Ishikawa (cell line): Measurements from ENCODE around the gene TBC1D32.

Experiments used
- CEBPB ChIP-seq: IDR thresholded peaks from 2 replicates; pipeline ENCODE4 v1.6.1; 2012
- CREB1 ChIP-seq: IDR thresholded peaks from 2 replicates; pipeline ENCODE4 v1.6.1; 2012; ENCODE audit warnings: low read depth
- EGR1 ChIP-seq: IDR thresholded peaks from 2 replicates; pipeline ENCODE4 v1.6.1; 2012
- EP300 ChIP-seq: IDR thresholded peaks from 2 replicates; pipeline ENCODE4 v1.6.1; 2012; ENCODE audit warnings: borderline replicate concordance
- FOXM1 ChIP-seq: IDR thresholded peaks from 2 replicates; pipeline ENCODE4 v1.6.1; 2012; ENCODE audit warnings: low read depth, borderline replicate concordance
- NFIC ChIP-seq: IDR thresholded peaks from 2 replicates; pipeline ENCODE4 v1.6.1; 2012
- RAD21 ChIP-seq: IDR thresholded peaks from 2 replicates; pipeline ENCODE4 v1.6.1; 2012; ENCODE audit warnings: low read depth
- TAF1 ChIP-seq: IDR thresholded peaks from 2 replicates; pipeline ENCODE4 v1.6.1; 2012; ENCODE audit warnings: low read depth, mild to moderate bottlenecking
- TCF12 ChIP-seq: IDR thresholded peaks from 2 replicates; pipeline ENCODE4 v1.6.1; 2012; ENCODE audit warnings: low read depth
- TEAD4 ChIP-seq: IDR thresholded peaks from 2 replicates; pipeline ENCODE4 v1.6.1; 2012
- YY1 ChIP-seq: IDR thresholded peaks from 2 replicates; pipeline ENCODE4 v1.6.1; 2012; ENCODE audit warnings: low read depth
- ZBTB7A ChIP-seq: IDR thresholded peaks from 2 replicates; pipeline ENCODE4 v1.6.1; 2012; ENCODE audit warnings: low read depth
- TF ChIP-seq, protein P1 (sequence below): IDR thresholded peaks from 2 replicates; pipeline ENCODE4 v1.6.1; 2012
- TF ChIP-seq, protein P2 (sequence below): IDR thresholded peaks from 2 replicates; pipeline ENCODE4 v1.6.1; 2012; ENCODE audit warnings: low read depth, mild to moderate bottlenecking
- TF ChIP-seq, protein P3 (sequence below): IDR thresholded peaks from 2 replicates; pipeline ENCODE4 v1.6.1; 2012

The TBC1D32 gene

DNA sequence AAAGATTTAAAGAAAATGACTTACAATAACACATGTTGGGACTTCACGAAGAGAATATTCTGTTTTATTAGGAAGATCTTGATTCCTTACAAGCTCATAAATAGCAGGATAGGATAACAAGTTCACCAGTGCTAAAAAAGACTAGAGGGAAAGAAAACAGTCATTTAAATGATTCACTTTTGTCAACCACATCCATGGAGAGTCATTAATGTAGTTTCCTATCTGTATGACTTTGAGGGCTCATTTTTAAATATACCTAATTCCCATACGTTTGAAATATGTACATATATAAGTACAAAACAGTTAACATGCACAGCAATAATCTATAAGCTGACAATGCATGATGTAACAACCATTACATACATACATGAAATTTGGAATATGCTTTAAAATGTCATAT, 111.1 kb downstream of the TBC1D32 start:
- TF ChIP-seq FOXM1 (no peak), ZBTB7A (no peak), TEAD4 (no peak), CEBPB (no peak), TAF1 (no peak), NFIC (no peak), EP300 (no peak), YY1 (no peak), CREB1 (no peak), TCF12 (no peak), RAD21 (no peak), EGR1 (no peak)
- TF ChIP-seq, protein P1, sequence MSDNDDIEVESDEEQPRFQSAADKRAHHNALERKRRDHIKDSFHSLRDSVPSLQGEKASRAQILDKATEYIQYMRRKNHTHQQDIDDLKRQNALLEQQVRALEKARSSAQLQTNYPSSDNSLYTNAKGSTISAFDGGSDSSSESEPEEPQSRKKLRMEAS: no peak
- TF ChIP-seq, protein P2, sequence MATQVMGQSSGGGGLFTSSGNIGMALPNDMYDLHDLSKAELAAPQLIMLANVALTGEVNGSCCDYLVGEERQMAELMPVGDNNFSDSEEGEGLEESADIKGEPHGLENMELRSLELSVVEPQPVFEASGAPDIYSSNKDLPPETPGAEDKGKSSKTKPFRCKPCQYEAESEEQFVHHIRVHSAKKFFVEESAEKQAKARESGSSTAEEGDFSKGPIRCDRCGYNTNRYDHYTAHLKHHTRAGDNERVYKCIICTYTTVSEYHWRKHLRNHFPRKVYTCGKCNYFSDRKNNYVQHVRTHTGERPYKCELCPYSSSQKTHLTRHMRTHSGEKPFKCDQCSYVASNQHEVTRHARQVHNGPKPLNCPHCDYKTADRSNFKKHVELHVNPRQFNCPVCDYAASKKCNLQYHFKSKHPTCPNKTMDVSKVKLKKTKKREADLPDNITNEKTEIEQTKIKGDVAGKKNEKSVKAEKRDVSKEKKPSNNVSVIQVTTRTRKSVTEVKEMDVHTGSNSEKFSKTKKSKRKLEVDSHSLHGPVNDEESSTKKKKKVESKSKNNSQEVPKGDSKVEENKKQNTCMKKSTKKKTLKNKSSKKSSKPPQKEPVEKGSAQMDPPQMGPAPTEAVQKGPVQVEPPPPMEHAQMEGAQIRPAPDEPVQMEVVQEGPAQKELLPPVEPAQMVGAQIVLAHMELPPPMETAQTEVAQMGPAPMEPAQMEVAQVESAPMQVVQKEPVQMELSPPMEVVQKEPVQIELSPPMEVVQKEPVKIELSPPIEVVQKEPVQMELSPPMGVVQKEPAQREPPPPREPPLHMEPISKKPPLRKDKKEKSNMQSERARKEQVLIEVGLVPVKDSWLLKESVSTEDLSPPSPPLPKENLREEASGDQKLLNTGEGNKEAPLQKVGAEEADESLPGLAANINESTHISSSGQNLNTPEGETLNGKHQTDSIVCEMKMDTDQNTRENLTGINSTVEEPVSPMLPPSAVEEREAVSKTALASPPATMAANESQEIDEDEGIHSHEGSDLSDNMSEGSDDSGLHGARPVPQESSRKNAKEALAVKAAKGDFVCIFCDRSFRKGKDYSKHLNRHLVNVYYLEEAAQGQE: no peak
- TF ChIP-seq, protein P3, sequence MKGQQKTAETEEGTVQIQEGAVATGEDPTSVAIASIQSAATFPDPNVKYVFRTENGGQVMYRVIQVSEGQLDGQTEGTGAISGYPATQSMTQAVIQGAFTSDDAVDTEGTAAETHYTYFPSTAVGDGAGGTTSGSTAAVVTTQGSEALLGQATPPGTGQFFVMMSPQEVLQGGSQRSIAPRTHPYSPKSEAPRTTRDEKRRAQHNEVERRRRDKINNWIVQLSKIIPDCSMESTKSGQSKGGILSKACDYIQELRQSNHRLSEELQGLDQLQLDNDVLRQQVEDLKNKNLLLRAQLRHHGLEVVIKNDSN: no peak

DNA sequence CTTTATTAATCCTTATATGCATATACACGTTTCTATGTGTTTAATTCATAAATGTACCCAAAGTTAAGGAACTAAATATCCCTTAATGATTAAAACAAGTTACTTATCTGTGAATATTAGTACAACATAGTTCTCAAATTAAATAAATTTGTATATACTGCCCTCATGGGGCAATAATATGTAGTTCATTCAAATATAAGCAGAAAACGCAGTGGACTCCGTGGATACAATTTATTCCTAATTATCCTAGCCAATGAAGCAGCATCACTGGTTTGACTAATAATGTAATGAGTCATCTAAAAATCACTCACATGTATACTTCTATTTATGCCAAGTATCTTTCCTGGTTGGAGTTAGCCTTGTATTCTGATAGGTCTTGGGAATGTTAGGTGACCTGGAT, 111.6 kb downstream of the TBC1D32 start:
- TF ChIP-seq, protein P3: no peak
- no peak for TF ChIP-seq TCF12
- TF ChIP-seq, protein P1: no peak
- TF ChIP-seq RAD21: peak; percentile 53

DNA sequence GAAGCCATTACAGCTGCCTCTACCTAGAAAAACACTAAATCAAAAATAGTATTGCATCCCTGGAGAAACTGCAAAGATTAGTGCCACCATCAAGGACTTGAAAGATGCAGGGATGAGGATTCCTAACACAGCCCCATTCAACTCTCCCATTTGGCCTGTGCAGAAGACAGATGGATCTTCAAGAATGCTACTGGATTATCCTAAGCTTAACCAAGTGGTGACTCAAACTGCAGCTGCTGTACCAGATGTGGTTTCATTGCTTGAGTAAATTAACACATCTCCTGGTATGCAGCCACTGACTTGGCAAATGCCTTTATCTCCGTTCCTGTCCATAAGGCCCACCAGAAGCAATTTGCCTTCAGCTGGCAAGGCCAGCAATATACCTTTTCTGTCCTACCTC, 117.4 kb downstream of the TBC1D32 start:
- TF ChIP-seq RAD21: no peak
- no peak for TF ChIP-seq TCF12
- TF ChIP-seq YY1: no peak
- TF ChIP-seq FOXM1: no peak
- TF ChIP-seq, protein P1: no peak
- TF ChIP-seq CEBPB: no peak
- TF ChIP-seq, protein P3: no peak
- TF ChIP-seq EP300: no peak
- no peak for TF ChIP-seq CREB1
- TF ChIP-seq TEAD4: no peak
- TF ChIP-seq ZBTB7A: no peak
- TF ChIP-seq TAF1: no peak
- TF ChIP-seq NFIC: no peak
- TF ChIP-seq, protein P2: no peak
- no peak for TF ChIP-seq EGR1

DNA sequence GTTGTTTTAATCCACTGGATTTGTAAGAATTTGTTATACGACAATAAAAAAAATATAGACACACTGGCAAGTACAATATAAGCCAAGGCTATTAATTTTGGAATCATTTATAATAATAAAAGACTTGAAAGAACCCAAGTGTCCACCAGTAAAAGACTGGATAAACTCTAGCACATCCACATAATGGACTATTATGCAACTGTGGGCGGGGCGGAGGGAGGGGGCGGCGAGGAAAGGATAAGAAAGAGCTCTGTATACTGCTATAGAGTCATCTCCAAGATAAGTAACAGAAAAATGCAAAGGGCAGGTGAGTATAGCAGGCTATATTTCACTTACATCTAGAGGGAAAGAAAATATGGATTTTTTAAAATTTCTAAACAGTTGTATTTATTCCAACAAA, 123.3 kb downstream of the TBC1D32 start:
- TF ChIP-seq FOXM1 (no peak), TAF1 (no peak), EGR1 (no peak), YY1 (no peak), CREB1 (no peak), RAD21 (no peak), EP300 (no peak), ZBTB7A (no peak), TCF12 (no peak)
- TF ChIP-seq, protein P1: no peak
- TF ChIP-seq, protein P3: no peak
- TF ChIP-seq, protein P2: no peak
